ENCODE data around the gene RASD2.

RASD2 gene

GRCh38 chr22:35539910-35540594 lies 579 bp upstream of the RASD2 start:
- peaks cover 15 to 17% of the 10 kb centered on the region in 2 donors for H3K4me1 ChIP-seq (ENCODE audit: control insufficient read depth in 1 of 2, insufficient read depth in 2 of 2, low read length in 2 of 2)
- H3K27ac ChIP-seq (ENCODE audit: low read depth, low read length) = no peak overlapping the region
- H3K9me3 ChIP-seq (ENCODE audit: control insufficient read depth in 1 of 2, low read length in 2 of 2) = no peaks in the 10 kb centered on the region
- peak overlapping the region in 1 of 2 donors; percentile 38 for H3K9ac ChIP-seq (ENCODE audit: low read depth in 1 of 2, low read length in 2 of 2)
- no peaks in the 10 kb centered on the region for H3K36me3 ChIP-seq (ENCODE audit: control insufficient read depth in 1 of 2, insufficient read depth in 2 of 2, low read length in 2 of 2)
- peak overlapping the region; percentile 69 to 74 for H3K4me3 ChIP-seq (ENCODE audit: low read depth in 1 of 2, low read length in 2 of 2)
- peaks cover 20 to 24% of the 10 kb centered on the region in 2 donors for H3K27me3 ChIP-seq (ENCODE audit: control insufficient read depth in 1 of 2, insufficient read depth in 2 of 2, low read length in 2 of 2)

- no peaks in the 10 kb centered on the region for H3K36me3 ChIP-seq (ENCODE audit: control insufficient read depth in 1 of 2, insufficient read depth in 2 of 2, low read length in 2 of 2)
- H3K27me3 ChIP-seq (ENCODE audit: control insufficient read depth in 1 of 2, insufficient read depth in 2 of 2, low read length in 2 of 2) = peaks cover 20 to 24% of the 10 kb centered on the region in 2 donors
- no peak overlapping the region for H3K9ac ChIP-seq (ENCODE audit: low read depth in 1 of 2, low read length in 2 of 2)
- H3K27ac ChIP-seq (ENCODE audit: low read depth, low read length) = no peak overlapping the region
- H3K4me3 ChIP-seq (ENCODE audit: low read depth in 1 of 2, low read length in 2 of 2) = peak overlapping the region in 1 of 2 donors; percentile 55
- peaks cover 7 to 9% of the 10 kb centered on the region in 2 donors for H3K4me1 ChIP-seq (ENCODE audit: control insufficient read depth in 1 of 2, insufficient read depth in 2 of 2, low read length in 2 of 2)
- H3K9me3 ChIP-seq (ENCODE audit: control insufficient read depth in 1 of 2, low read length in 2 of 2) = no peaks in the 10 kb centered on the region
Measured at GRCh38 chr22:35541254-35541748, 670 bp downstream of the RASD2 start.

- H3K4me1 ChIP-seq (ENCODE audit: control insufficient read depth in 1 of 2, insufficient read depth in 2 of 2, low read length in 2 of 2) = peaks cover 3 to 9% of the 10 kb centered on the region in 2 donors
- no peak overlapping the region for H3K9ac ChIP-seq (ENCODE audit: low read depth in 1 of 2, low read length in 2 of 2)
- no peaks in the 10 kb centered on the region for H3K9me3 ChIP-seq (ENCODE audit: control insufficient read depth in 1 of 2, low read length in 2 of 2)
- no peaks in the 10 kb centered on the region for H3K36me3 ChIP-seq (ENCODE audit: control insufficient read depth in 1 of 2, insufficient read depth in 2 of 2, low read length in 2 of 2)
- H3K4me3 ChIP-seq (ENCODE audit: low read depth in 1 of 2, low read length in 2 of 2) = peak overlapping the region; percentile 24 to 55
- no peak overlapping the region for H3K27ac ChIP-seq (ENCODE audit: low read depth, low read length)
- H3K27me3 ChIP-seq (ENCODE audit: control insufficient read depth in 1 of 2, insufficient read depth in 2 of 2, low read length in 2 of 2) = peaks cover 23 to 24% of the 10 kb centered on the region in 2 donors
Measured at GRCh38 chr22:35542157-35542938, 1.7 kb downstream of the RASD2 start.

- peaks cover 3 to 9% of the 10 kb centered on the region in 2 donors for H3K4me1 ChIP-seq (ENCODE audit: control insufficient read depth in 1 of 2, insufficient read depth in 2 of 2, low read length in 2 of 2)
- no peak overlapping the region for H3K4me3 ChIP-seq (ENCODE audit: low read depth in 1 of 2, low read length in 2 of 2)
- H3K27ac ChIP-seq (ENCODE audit: low read depth, low read length) = no peak overlapping the region
- H3K36me3 ChIP-seq (ENCODE audit: control insufficient read depth in 1 of 2, insufficient read depth in 2 of 2, low read length in 2 of 2) = no peaks in the 10 kb centered on the region
- no peaks in the 10 kb centered on the region for H3K9me3 ChIP-seq (ENCODE audit: control insufficient read depth in 1 of 2, low read length in 2 of 2)
- no peak overlapping the region for H3K9ac ChIP-seq (ENCODE audit: low read depth in 1 of 2, low read length in 2 of 2)
- H3K27me3 ChIP-seq (ENCODE audit: control insufficient read depth in 1 of 2, insufficient read depth in 2 of 2, low read length in 2 of 2) = peaks cover 23 to 24% of the 10 kb centered on the region in 2 donors
Measured at GRCh38 chr22:35542939-35543516, 2.4 kb downstream of the RASD2 start.

GRCh38 chr22:35543702-35544101 lies 3.1 kb downstream of the RASD2 start:
- Histone ChIP-seq H3K9me3 (ENCODE audit: control insufficient read depth in 1 of 2, low read length in 2 of 2) (no peaks in the 10 kb centered on the region), H3K9ac (ENCODE audit: low read depth in 1 of 2, low read length in 2 of 2) (no peak overlapping the region), H3K4me3 (ENCODE audit: low read depth in 1 of 2, low read length in 2 of 2) (no peak overlapping the region), H3K27ac (ENCODE audit: low read depth, low read length) (no peak overlapping the region), H3K4me1 (ENCODE audit: control insufficient read depth in 1 of 2, insufficient read depth in 2 of 2, low read length in 2 of 2) (peaks cover 3 to 9% of the 10 kb centered on the region in 2 donors), H3K27me3 (ENCODE audit: control insufficient read depth in 1 of 2, insufficient read depth in 2 of 2, low read length in 2 of 2) (peaks cover 24 to 27% of the 10 kb centered on the region in 2 donors), H3K36me3 (ENCODE audit: control insufficient read depth in 1 of 2, insufficient read depth in 2 of 2, low read length in 2 of 2) (no peaks in the 10 kb centered on the region)

- Histone ChIP-seq H3K4me1 (ENCODE audit: control insufficient read depth in 1 of 2, insufficient read depth in 2 of 2, low read length in 2 of 2) (peaks cover 6 to 9% of the 10 kb centered on the region in 2 donors), H3K27ac (ENCODE audit: low read depth, low read length) (no peak overlapping the region), H3K4me3 (ENCODE audit: low read depth in 1 of 2, low read length in 2 of 2) (no peak overlapping the region), H3K27me3 (ENCODE audit: control insufficient read depth in 1 of 2, insufficient read depth in 2 of 2, low read length in 2 of 2) (peaks cover 23 to 29% of the 10 kb centered on the region in 2 donors), H3K36me3 (ENCODE audit: control insufficient read depth in 1 of 2, insufficient read depth in 2 of 2, low read length in 2 of 2) (no peaks in the 10 kb centered on the region), H3K9me3 (ENCODE audit: control insufficient read depth in 1 of 2, low read length in 2 of 2) (no peaks in the 10 kb centered on the region), H3K9ac (ENCODE audit: low read depth in 1 of 2, low read length in 2 of 2) (no peak overlapping the region)
Measured at GRCh38 chr22:35544189-35544588, 3.6 kb downstream of the RASD2 start.

- Histone ChIP-seq H3K36me3 (ENCODE audit: control insufficient read depth in 1 of 2, insufficient read depth in 2 of 2, low read length in 2 of 2) (no peaks in the 10 kb centered on the region), H3K9me3 (ENCODE audit: control insufficient read depth in 1 of 2, low read length in 2 of 2) (no peaks in the 10 kb centered on the region), H3K27ac (ENCODE audit: low read depth, low read length) (no peak overlapping the region), H3K9ac (ENCODE audit: low read depth in 1 of 2, low read length in 2 of 2) (no peak overlapping the region), H3K27me3 (ENCODE audit: control insufficient read depth in 1 of 2, insufficient read depth in 2 of 2, low read length in 2 of 2) (peaks cover 21 to 34% of the 10 kb centered on the region in 2 donors), H3K4me3 (ENCODE audit: low read depth in 1 of 2, low read length in 2 of 2) (no peak overlapping the region), H3K4me1 (ENCODE audit: control insufficient read depth in 1 of 2, insufficient read depth in 2 of 2, low read length in 2 of 2) (peaks cover 6 to 7% of the 10 kb centered on the region in 2 donors)
Measured at GRCh38 chr22:35544827-35545226, 4.2 kb downstream of the RASD2 start.

GRCh38 chr22:35546886-35547285 lies 6.3 kb downstream of the RASD2 start:
- Histone ChIP-seq H3K27ac (ENCODE audit: low read depth, low read length) (no peak overlapping the region), H3K9me3 (ENCODE audit: control insufficient read depth in 1 of 2, low read length in 2 of 2) (no peaks in the 10 kb centered on the region), H3K36me3 (ENCODE audit: control insufficient read depth in 1 of 2, insufficient read depth in 2 of 2, low read length in 2 of 2) (no peaks in the 10 kb centered on the region), H3K27me3 (ENCODE audit: control insufficient read depth in 1 of 2, insufficient read depth in 2 of 2, low read length in 2 of 2) (peaks cover 15 to 29% of the 10 kb centered on the region in 2 donors), H3K4me3 (ENCODE audit: low read depth in 1 of 2, low read length in 2 of 2) (no peak overlapping the region), H3K9ac (ENCODE audit: low read depth in 1 of 2, low read length in 2 of 2) (no peak overlapping the region), H3K4me1 (ENCODE audit: control insufficient read depth in 1 of 2, insufficient read depth in 2 of 2, low read length in 2 of 2) (peaks cover 0 to 3% of the 10 kb centered on the region in 2 donors)

GRCh38 chr22:35547987-35548721 lies 7.5 kb downstream of the RASD2 start:
- Histone ChIP-seq H3K27me3 (ENCODE audit: control insufficient read depth in 1 of 2, insufficient read depth in 2 of 2, low read length in 2 of 2) (peaks cover 2 to 17% of the 10 kb centered on the region in 2 donors), H3K36me3 (ENCODE audit: control insufficient read depth in 1 of 2, insufficient read depth in 2 of 2, low read length in 2 of 2) (no peaks in the 10 kb centered on the region), H3K4me1 (ENCODE audit: control insufficient read depth in 1 of 2, insufficient read depth in 2 of 2, low read length in 2 of 2) (peaks cover 2 to 3% of the 10 kb centered on the region in 2 donors)

More at GRCh38 chr22:35547987-35548721, 7.5 kb downstream of the RASD2 start:
- H3K9me3 ChIP-seq (ENCODE audit: control insufficient read depth in 1 of 2, low read length in 2 of 2) = no peaks in the 10 kb centered on the region
- no peak overlapping the region for H3K27ac ChIP-seq (ENCODE audit: low read depth, low read length)
- H3K9ac ChIP-seq (ENCODE audit: low read depth in 1 of 2, low read length in 2 of 2) = no peak overlapping the region
- no peak overlapping the region for H3K4me3 ChIP-seq (ENCODE audit: low read depth in 1 of 2, low read length in 2 of 2)
